HG02623 (cell line): ENCODE measurements around the gene PRR32.
"Not testable (repeated sequence)": the region's sequence is repeated elsewhere in the genome, so short reads cannot be mapped to it uniquely, and the experiment has no call there.

Experiments used
- ATAC-seq: cut with Tn5 transposase; IDR thresholded peaks from one replicate; pipeline ENCODE4 v1.9.1; 2021; ENCODE audit warnings: moderate library complexity; ENCODE audit not compliant: unreplicated experiment

Gene PRR32, protein sequence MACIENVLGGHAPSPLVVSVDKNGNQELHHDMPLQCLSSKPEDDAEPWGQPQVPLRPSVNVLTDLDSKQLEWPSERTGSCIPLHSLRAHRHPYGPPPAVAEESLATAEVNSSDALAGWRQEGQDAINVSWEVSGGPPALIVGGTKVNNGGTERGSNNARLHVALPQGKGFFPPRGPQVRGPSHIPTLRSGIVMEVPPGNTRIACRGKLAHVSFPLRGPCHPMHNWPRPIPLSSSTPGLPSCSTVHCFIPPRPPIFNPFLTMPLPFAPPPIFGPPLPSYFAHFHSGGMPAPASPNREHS

GRCh38 chrX:126819429-126819828 lies at the start of gene PRR32:
PRR32 (plus strand) TSS chrX:126819729; CDS start chrX:126819844, 115 bp downstream.
- no peak for ATAC-seq

GRCh38 chrX:126770179-126770578 lies 49.4 kb upstream of the PRR32 start:
- no peak for ATAC-seq

DNA sequence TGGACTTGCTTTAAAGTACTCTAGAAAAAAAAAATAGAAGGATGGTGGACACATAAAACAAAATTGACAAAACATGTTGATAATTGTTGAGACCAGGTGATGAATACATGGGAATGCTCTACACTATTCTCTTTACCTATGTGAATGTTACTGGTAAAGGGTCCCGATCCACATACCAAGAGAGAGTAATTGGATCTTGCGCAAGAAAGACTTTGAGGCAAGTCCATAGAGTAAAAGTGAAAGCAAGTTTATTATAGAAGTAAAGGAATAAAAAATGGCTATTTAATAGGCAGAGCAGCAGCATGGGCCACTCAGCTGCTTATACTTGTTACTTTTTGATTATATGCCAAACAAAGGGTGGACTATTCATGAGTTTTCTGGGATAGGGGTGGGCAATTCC lies 34.0 kb upstream of the PRR32 start:
- ATAC-seq: no peak

DNA sequence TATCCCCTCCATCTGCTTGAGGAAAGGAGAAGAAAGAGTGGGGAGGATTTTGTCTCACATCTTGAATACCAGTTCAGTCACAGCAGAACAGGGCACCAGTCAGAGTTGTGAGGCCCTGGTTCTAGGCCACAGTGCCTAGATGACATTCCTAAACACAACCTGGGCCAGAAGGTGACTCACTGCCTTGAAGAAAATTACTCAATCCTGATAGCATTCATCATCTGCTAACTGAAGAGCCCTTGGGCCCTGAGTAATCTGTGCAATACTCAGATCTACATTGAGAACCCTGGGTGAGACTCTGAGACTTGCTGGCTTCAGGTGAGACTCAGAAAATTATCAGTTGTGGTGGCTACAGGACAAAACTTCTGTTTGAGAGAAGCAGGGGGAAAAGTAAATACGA lies 20.5 kb upstream of the PRR32 start:
- no peak for ATAC-seq

DNA sequence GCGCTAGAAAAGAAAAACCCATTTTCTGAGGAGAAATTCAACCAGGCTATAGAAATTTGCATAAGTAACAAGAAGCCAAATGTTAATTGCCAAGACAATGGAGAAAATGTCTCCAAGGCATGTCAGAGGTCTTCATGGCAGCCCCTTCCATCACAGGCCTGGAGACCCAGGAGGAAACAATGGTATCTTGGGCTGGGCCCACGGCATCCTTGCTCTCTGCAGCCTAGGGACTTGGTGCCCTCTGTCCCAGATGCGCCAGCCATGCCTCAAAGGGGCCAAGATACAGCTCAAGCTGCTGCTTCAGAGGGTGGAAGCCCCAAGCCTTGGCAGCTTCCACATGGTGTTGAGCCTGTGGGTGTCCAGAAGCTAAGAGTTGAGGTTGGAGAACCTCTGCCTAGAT lies 12.7 kb upstream of the PRR32 start:
- not testable (repeated sequence) for ATAC-seq

- ATAC-seq: no peak
Measured at GRCh38 chrX:126815806-126816205, 3.7 kb upstream of the PRR32 start.

DNA sequence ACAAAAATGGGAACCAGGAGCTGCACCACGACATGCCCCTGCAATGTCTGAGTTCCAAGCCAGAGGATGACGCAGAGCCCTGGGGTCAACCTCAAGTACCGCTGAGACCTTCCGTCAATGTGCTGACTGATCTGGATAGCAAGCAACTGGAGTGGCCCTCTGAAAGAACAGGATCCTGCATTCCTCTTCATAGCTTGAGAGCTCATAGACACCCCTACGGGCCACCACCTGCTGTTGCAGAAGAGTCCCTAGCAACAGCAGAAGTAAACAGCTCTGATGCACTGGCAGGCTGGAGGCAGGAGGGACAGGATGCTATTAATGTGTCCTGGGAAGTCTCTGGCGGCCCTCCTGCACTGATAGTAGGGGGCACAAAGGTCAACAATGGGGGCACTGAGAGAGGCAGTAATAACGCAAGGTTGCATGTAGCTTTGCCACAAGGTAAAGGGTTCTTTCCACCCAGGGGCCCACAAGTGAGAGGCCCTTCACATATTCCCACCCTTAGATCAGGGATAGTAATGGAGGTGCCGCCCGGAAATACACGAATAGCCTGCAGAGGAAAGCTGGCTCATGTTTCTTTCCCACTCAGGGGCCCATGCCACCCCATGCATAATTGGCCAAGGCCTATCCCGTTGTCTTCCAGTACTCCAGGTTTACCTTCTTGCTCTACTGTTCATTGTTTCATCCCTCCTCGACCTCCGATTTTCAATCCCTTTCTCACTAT lies 1.3 kb downstream of the PRR32 start:
- ATAC-seq: no peak

DNA sequence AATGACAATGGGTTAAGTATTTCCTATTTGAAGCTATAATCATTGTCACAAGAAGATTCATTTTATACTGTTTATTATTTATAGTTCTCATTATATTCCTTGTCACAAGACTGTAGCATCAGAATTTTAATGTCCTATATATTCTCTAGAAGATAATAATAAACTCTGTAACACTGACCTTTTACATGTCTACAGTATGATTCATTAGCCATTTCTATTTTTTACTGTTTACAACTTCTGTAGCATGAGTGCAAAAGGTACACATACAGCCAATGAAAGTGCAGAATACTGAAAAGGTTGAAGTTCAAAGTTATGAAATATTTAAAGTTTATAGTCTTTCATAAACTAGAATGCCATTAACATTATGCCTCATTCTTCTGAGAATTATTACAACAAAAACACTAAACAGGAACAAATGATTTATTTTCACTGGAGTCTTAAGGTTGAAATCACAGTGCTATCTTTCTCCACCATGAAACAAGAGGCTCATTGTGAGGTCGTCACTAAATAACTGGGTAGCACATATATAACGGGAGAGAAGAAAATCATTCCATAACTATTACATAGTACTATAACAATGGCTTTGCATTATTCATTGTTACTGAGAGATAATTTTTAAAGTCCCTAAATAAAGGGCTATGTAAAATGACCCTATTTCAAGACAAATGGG lies 4.9 kb downstream of the PRR32 start:
- ATAC-seq: no peak

GRCh38 chrX:126825566-126826193 lies 6.2 kb downstream of the PRR32 start:
- no peak for ATAC-seq

GRCh38 chrX:126836186-126836585 lies 16.7 kb downstream of the PRR32 start:
- ATAC-seq: no peak

DNA sequence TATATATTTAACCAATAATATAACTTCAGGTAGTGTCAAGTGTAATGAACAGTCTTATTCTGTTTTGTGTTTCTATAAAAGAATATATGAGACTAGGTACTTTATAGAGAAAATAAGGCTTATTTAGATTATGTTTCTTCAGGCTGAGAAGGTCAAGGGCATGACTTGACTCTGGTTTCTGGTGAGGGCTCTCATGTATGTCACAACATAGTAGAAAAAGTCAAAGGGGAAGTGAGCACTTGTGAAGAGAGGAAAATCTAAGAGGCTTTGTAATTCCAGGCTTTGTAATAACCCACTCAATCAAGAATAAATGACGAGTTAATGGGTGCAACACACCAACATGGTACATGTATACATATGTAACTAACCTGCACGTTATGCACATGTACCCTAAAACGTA lies 27.6 kb downstream of the PRR32 start:
- no peak for ATAC-seq

DNA sequence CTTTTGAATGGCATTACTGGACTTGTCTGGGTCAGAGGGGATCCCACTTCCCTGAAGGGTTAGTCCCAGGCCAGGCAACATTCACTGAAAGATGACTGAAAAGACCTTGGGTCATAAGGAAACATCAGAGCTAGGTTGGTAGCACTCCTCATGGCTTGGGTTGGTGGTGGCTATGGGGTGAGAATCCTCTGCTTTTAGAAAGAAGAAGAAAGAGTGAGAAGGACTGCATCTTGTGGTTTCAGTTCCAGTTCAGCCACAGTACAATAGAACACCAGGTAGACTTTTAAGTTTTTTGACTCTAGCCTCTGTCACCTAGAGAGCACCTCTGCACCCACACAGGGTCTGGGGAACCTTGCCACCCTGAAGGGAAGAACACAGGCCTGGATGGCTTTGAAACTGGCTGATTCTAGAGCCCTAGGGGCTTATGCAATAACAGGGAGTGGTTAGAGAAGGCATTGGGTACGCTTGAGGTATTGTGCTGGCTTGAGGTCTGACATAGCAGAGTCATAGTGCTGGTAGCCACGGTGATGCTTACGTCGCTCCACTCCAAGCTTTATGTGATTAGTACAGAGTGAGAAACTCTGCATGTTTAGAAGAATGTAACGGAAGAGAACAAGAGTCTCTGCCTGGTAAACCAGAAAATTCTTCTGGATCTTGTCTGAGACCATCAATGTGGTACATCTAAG lies 36.5 kb downstream of the PRR32 start:
- ATAC-seq: no peak
